HepG2 (cell line): Measurements from ENCODE around the gene PNRC1. TPM values are rescaled to one million over a fixed set of nuclear protein-coding genes. Genes with fewer than 3 reads are reported as not detected.
A peak's percentile ranks its signal among the peaks of the same experiment; 100 is the strongest.
"Not testable (repeated sequence)": the region's sequence is repeated elsewhere in the genome, so short reads cannot be mapped to it uniquely, and the experiment has no call there.

ENCODE experiments used
- ATAC-seq: fragments of 200-7000 bp; cut with Tn5 transposase; 3 replicates; pipeline ENCODE4 v1.9.1; 2020; ENCODE audit warnings: mild to moderate bottlenecking, moderate library complexity
- BruUV-seq: library from RNA; stranded (reverse); fragments of 400-500 nt; replicated peaks from 2 replicates; lab custom pipeline; 2021; lab: Mats Ljungman, UMichigan
- CTCF ChIA-PET: fragments of 300-600 bp; formaldehyde crosslinking; extraction: SDS; loops from one replicate; lab custom pipeline; 2021; ENCODE audit warnings: low total read pairs, inconsistent platforms, low intra/inter-chr PET ratio; lab: Yijun Ruan, JAX
- POLR2A ChIA-PET: fragments of 350-600 bp; sonication (Branson Sonifier 250); formaldehyde crosslinking; loops from one replicate; lab custom pipeline; 2020; ENCODE audit warnings: antibody characterized with exemption, inconsistent platforms; lab: Yijun Ruan, JAX
- DNase-seq: peaks from one replicate; pipeline ENCODE4 v3.0.0-alpha.2; 2015; ENCODE audit warnings: low spot score
- FAIRE-seq: peaks from 3 replicates; lab custom pipeline; 2011; peaks lifted over from hg19 to GRCh38; lab: Jason Lieb, UNC
- H2AFZ ChIP-seq: one replicate; pipeline ENCODE4 v1.6.1; 2011; ENCODE audit warnings: low read length, inconsistent platforms
- H3K27ac ChIP-seq: fragments of 300-600 bp; 3 replicates; pipeline ENCODE4 v1.8.0; 2011; ENCODE audit warnings: mixed run types, mild to moderate bottlenecking, mixed read lengths, low read length, inconsistent platforms; ENCODE audit not compliant: insufficient read depth; ENCODE audit errors: extremely low read length
- H3K27me3 ChIP-seq, 2 experiments: fragments of 200-600 bp in 1 of 2; 2 replicates in 1 of 2; 3 replicates in 1 of 2; pipeline versions ENCODE4 v1.6.0 to v1.8.0; 2011; ENCODE audit warnings: low read length in 2 of 2, mild to moderate bottlenecking in 2 of 2, moderate library complexity in 2 of 2, inconsistent platforms in 1 of 2; ENCODE audit not compliant: insufficient read depth in 2 of 2, control insufficient read depth in 1 of 2
- H3K36me3 ChIP-seq, 2 experiments: fragments of 200-600 bp in 1 of 2; replicated peaks in 1 of 2; 2 replicates in 1 of 2; 3 replicates in 1 of 2; pipeline versions ENCODE4 v1.5.1 to v1.8.0; 2011; ENCODE audit warnings: low read length in 2 of 2, inconsistent platforms in 1 of 2; ENCODE audit not compliant: insufficient read depth in 2 of 2, control insufficient read depth in 1 of 2
- H3K4me1 ChIP-seq: 2 replicates; pipeline ENCODE4 v1.5.1; 2012; ENCODE audit warnings: low read length, inconsistent platforms; ENCODE audit not compliant: insufficient read depth
- H3K4me2 ChIP-seq: 2 replicates; pipeline ENCODE4 v1.6.0; 2011; ENCODE audit warnings: low read depth, low read length, inconsistent platforms
- H3K4me3 ChIP-seq, 3 experiments: fragments of 200-600 bp in 1 of 3; sonication (generic), shearing (Covaris generic) in 1 of 3; replicated peaks in 1 of 3; 2 replicates each; pipeline ENCODE4 v1.5.1; 2011 to 2016; ENCODE audit warnings: low read length in 3 of 3, inconsistent platforms in 2 of 3, low read depth in 2 of 3, mild to moderate bottlenecking in 2 of 3, control low read depth in 1 of 3, mixed read lengths in 1 of 3; ENCODE audit not compliant: insufficient read depth in 1 of 3
- H3K79me2 ChIP-seq: one replicate; pipeline ENCODE4 v1.6.1; 2011; ENCODE audit warnings: low read length, inconsistent platforms; ENCODE audit not compliant: insufficient read depth
- H3K9ac ChIP-seq: 2 replicates; pipeline ENCODE4 v1.6.0; 2011; ENCODE audit warnings: mild to moderate bottlenecking, low read depth, low read length, inconsistent platforms; ENCODE audit not compliant: insufficient read depth
- H3K9me3 ChIP-seq: 2 replicates; pipeline ENCODE4 v1.5.1; 2012; ENCODE audit warnings: mild to moderate bottlenecking, low read length
- H4K20me1 ChIP-seq: 2 replicates; pipeline ENCODE4 v1.6.0; 2011; ENCODE audit warnings: inconsistent platforms, mild to moderate bottlenecking, low read length, moderate library complexity; ENCODE audit not compliant: insufficient read depth
- HNF4A ChIP-seq: sonication (generic); formaldehyde crosslinking; IDR thresholded peaks from 2 replicates; pipeline ENCODE4 v1.4.0; 2020; ENCODE audit warnings: missing genetic modification reagents
- ZNF574 ChIP-seq: sonication (generic); formaldehyde crosslinking; IDR thresholded peaks from 2 replicates; pipeline ENCODE4 v1.4.0; 2020; ENCODE audit warnings: missing genetic modification reagents
- ZNF670 ChIP-seq: sonication (generic); formaldehyde crosslinking; IDR thresholded peaks from 2 replicates; pipeline ENCODE4 v1.8.0; 2022; ENCODE audit warnings: mild to moderate bottlenecking, missing genetic modification reagents, borderline replicate concordance
- ZNF770 ChIP-seq: sonication (generic); formaldehyde crosslinking; IDR thresholded peaks from 2 replicates; pipeline ENCODE4 v1.5.0; 2020; ENCODE audit warnings: mild to moderate bottlenecking, missing genetic modification reagents
- WGBS: methylation state at CpG from one replicate; pipeline ENCODE4 v1.1.6; 2017; ENCODE audit warnings: low lambda C conversion rate; 5-methylcytosine and 5-hydroxymethylcytosine counted together
- in situ Hi-C: cut with HindIII; loops from 2 replicates; pipeline ENCODE4 v1.10.0; 2017; ENCODE audit warnings: low pct_unique_long_range_greater_than_20kb; ENCODE audit not compliant: extremely low pct_ligation_motif_present
- intact Hi-C: fragments of 100-400 bp; cut with micrococcal nuclease; formaldehyde crosslinking; loops from one replicate; pipeline ENCODE4 v1.10.0; 2022; ENCODE audit not compliant: unreplicated experiment
- polyA plus RNA-seq, 8 experiments: library from polyadenylated mRNA; depleted of rRNA in 3 of 8; stranded (reverse) in 7 of 8; unstranded in 1 of 8; fragments of >200 nt; fragmentation: Illumina TruSeq in 4 of 8; extraction: Trizol in 4 of 8; gene quantifications; 2 replicates each; pipeline versions ENCODE4 v1.2.1 to v1.2.3, GENCODE V29; 2011 to 2016; ENCODE audit warnings: low read depth in 4 of 8, missing spikeins in 1 of 8, mixed read lengths in 1 of 8; ENCODE audit not compliant: insufficient read depth in 1 of 8
- total RNA-seq, 5 experiments: library from RNA; depleted of rRNA; stranded (reverse); fragments of >200 nt; fragmentation: Illumina TruSeq; extraction: Trizol; gene quantifications; 2 replicates each; pipeline ENCODE4 v1.2.3, GENCODE V29; 2016; ENCODE audit warnings: low read depth in 1 of 5

The PNRC1 gene
- total and polyA plus RNA-seq, 2 of the 13 experiments (the other 11 are each of a cell fraction or from before 2014, with no cell fraction given) = 17.6 to 36.0 TPM

GRCh38 chr6:89066121-89066520 is 14.4 kb upstream of the PNRC1 start:
- H3K4me2 ChIP-seq, ATAC-seq, CTCF ChIA-PET, DNase-seq, H3K9me3 ChIP-seq, H4K20me1 ChIP-seq, H2AFZ ChIP-seq, H3K9ac ChIP-seq, H3K4me3 ChIP-seq, H3K27ac ChIP-seq, H3K79me2 ChIP-seq, FAIRE-seq, H3K36me3 ChIP-seq, BruUV-seq, in situ Hi-C loops, H3K27me3 ChIP-seq, intact Hi-C loops: not testable (repeated sequence)
- POLR2A ChIA-PET = interaction anchor here (8.6 kb wide), 1 partner anchor 16 kb away, joined by 117 read pairs; the partner anchor contains the start of gene PNRC1
- 94% methylated on average over 9 of the region's 9 CpGs for WGBS
- peaks cover 41% of the 10 kb centered on the region for H3K4me1 ChIP-seq

DNA sequence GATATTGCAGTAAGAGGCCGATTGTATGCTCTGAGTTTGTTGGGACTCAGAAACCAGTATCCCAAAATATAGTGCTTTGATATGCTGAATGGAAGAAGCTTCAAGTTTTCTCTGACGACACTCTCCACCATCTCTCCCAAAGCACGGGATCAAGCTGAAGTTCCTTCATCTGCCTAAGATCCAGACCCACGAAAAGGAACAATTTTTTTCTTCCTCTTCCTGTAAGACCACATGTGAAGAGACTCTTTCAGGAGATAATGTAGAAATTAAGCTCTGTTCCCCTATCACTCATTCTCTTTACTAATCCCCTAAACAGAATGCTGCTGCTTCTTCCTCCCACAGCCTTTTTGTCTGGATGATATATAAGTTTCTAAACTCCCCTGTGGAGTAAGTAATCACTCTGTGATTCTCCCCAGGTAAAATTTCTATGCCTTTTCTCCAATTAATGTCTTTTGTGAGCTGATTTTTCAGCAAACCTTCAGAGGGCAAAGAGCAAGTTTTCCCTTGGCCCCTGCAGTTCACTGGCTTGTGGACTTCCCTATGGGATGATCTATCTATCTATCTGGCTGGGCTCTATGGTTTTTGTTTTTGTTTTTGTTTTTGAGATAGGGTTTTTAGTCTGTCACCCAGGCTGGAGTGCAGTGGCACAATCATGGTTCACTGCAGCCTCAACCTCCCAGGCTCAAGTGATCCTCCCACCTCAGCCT is 13.5 kb upstream of the PNRC1 start:
- POLR2A ChIA-PET = interaction anchor here (8.6 kb wide), 1 partner anchor 15 kb away, joined by 117 read pairs; the partner anchor contains the start of gene PNRC1
- H3K36me3 ChIP-seq = no peaks in the 10 kb centered on the region
- H3K9me3 ChIP-seq = no peaks in the 10 kb centered on the region
- peak; percentile 38; the same call in 2 of the 3 replicates for ATAC-seq
- CTCF ChIA-PET = no interaction called here
- intact Hi-C loops = no loop called here
- H2AFZ ChIP-seq = peak overlapping the region; percentile 36
- TF ChIP-seq HNF4A (CRISPR knock-in tag) (peak; percentile 52; the same call in 1 of the 2 replicates), ZNF670 (CRISPR knock-in tag) (no peak), ZNF770 (CRISPR knock-in tag) (peak; percentile 84), ZNF574 (CRISPR knock-in tag) (peak; percentile 86)
- DNase-seq = no peak
- no peaks in the 10 kb centered on the region for H4K20me1 ChIP-seq
- in situ Hi-C loops = no loop called here
- H3K27ac ChIP-seq = no peak overlapping the region
- no peaks in the 10 kb centered on the region for H3K79me2 ChIP-seq
- no TSS peak for BruUV-seq
- H3K4me2 ChIP-seq = peak overlapping the region; percentile 57
- H3K4me3 ChIP-seq = no peak overlapping the region
- WGBS = 23% methylated on average over 4 of the region's 4 CpGs
- H3K27me3 ChIP-seq = no peaks in the 10 kb centered on the region
- H3K9ac ChIP-seq = no peak overlapping the region
- H3K4me1 ChIP-seq = peaks cover 51% of the 10 kb centered on the region
- peak; percentile 58 for FAIRE-seq
